Progenitor cell of endocrine pancreas (in vitro differentiated cells): ENCODE results near the gene PSMA4. TPM values are rescaled to one million over a fixed set of nuclear protein-coding genes. Genes with fewer than 3 reads are reported as not detected.

ENCODE experiments used
- DNase-seq: peaks from one replicate; pipeline ENCODE4 v3.0.0; 2021; ENCODE audit warnings: low spot score; ENCODE audit not compliant: unreplicated experiment
- H3K27ac Mint-ChIP-seq: 2 replicates; pipeline ENCODE4 v1.8.0; 2021; ENCODE audit warnings: mild to moderate bottlenecking, moderate library complexity, mixed read lengths
- H3K27me3 Mint-ChIP-seq: 2 replicates; pipeline ENCODE4 v1.8.0; 2021; ENCODE audit warnings: mixed read lengths
- H3K36me3 Mint-ChIP-seq: 2 replicates; pipeline ENCODE4 v1.8.0; 2022; ENCODE audit warnings: mixed read lengths; ENCODE audit not compliant: insufficient read depth
- H3K4me1 Mint-ChIP-seq: 2 replicates; pipeline ENCODE4 v1.8.0; 2021; ENCODE audit warnings: low read depth, mixed read lengths
- H3K4me3 Mint-ChIP-seq: 2 replicates; pipeline ENCODE4 v1.8.0; 2021; ENCODE audit warnings: low read depth, mild to moderate bottlenecking, moderate library complexity, mixed read lengths
- H3K9me3 Mint-ChIP-seq: 2 replicates; pipeline ENCODE4 v1.8.0; 2021; ENCODE audit warnings: low read depth, mixed read lengths
- CTCF ChIP-seq: fragments of 200-600 bp; sonication (generic); IDR thresholded peaks from one replicate; pipeline ENCODE4 v1.5.0; 2021; ENCODE audit warnings: antibody characterized with exemption, mild to moderate bottlenecking; ENCODE audit not compliant: unreplicated experiment
- total RNA-seq: library from RNA; stranded (reverse); gene quantifications from 2 replicates; pipeline ENCODE4 v1.2.1, GENCODE V29; 2021

The PSMA4 gene
- total RNA-seq, 1 donor from 2014 or later: 214 TPM

GRCh38 chr15:78573416-78573815 is 33.2 kb downstream of the PSMA4 start:
- Mint-ChIP-seq H3K27ac (no peak overlapping the region), H3K4me3 (no peak overlapping the region), H3K4me1 (no peaks in the 10 kb centered on the region), H3K9me3 (no peaks in the 10 kb centered on the region), H3K36me3 (no peaks in the 10 kb centered on the region), H3K27me3 (no peaks in the 10 kb centered on the region)
- no peak for TF ChIP-seq CTCF
- no peak for DNase-seq

DNA sequence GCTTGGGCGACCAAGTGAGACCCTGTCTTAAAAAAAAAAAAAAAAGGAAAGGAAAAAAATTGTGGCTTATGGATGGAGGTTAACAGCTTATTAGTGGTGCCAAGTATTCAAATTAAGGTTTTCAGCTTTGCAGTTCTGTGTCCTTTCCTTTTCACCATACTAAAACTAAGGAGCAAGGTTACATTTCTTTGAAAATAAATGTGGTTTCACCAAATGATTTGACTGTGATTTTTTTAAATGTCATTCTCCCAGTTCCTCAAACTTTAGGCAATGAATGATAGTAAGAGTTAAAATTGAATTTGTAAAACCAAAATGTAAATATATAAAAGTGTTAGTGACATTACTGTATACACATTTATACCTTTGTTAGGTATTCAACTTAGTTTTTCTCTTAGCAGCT is 34.7 kb downstream of the PSMA4 start:
- no peak for TF ChIP-seq CTCF
- Mint-ChIP-seq H3K4me3 (no peak overlapping the region), H3K4me1 (no peaks in the 10 kb centered on the region), H3K36me3 (no peaks in the 10 kb centered on the region), H3K27ac (no peak overlapping the region), H3K9me3 (no peaks in the 10 kb centered on the region), H3K27me3 (no peaks in the 10 kb centered on the region)
- no peak for DNase-seq

DNA sequence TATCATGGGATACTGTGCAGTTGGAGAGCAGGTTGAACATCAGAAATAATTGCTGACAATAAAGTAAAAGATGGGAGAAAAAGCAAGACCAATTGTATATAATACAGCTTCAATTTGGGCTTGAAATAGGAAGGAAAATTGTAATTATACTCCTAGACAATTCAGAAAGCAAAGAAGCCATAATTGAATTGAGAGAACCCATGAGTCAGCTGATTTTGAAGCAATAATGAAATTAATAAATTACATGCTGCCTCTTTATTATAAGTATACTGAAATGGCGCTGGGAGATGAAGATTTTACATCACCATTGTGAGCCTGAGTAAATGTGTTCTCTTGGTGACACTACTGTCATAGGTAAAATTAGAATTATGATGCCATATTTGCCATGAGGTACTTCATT is 57.3 kb downstream of the PSMA4 start:
- Mint-ChIP-seq H3K36me3 (no peaks in the 10 kb centered on the region), H3K9me3 (no peaks in the 10 kb centered on the region), H3K27me3 (no peaks in the 10 kb centered on the region), H3K4me1 (no peaks in the 10 kb centered on the region), H3K4me3 (no peak overlapping the region), H3K27ac (no peak overlapping the region)
- DNase-seq: no peak
- no peak for TF ChIP-seq CTCF

DNA sequence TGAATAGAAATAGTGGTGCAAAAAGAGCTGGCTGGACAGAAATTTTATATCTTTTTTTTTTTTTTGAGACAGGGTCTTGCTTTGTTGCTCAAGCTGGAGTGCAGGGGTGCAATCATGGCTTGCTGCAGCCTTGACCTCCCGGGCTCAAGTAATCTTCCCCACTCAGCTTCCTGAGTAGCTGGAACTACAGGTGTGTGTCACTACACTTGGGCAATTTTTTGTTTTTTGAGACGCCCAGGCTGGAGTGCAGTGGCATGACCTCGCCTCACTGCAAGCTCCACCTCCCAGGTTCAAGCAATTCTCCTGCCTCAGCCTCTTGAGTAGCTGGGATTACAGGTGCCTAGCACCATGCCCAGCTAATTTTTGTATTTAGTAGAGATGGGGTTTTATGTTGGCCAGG is 58.1 kb downstream of the PSMA4 start:
- no peak for DNase-seq
- Mint-ChIP-seq H3K9me3 (no peaks in the 10 kb centered on the region), H3K36me3 (no peaks in the 10 kb centered on the region), H3K27me3 (no peaks in the 10 kb centered on the region), H3K4me1 (no peaks in the 10 kb centered on the region), H3K27ac (no peak overlapping the region), H3K4me3 (no peak overlapping the region)
- TF ChIP-seq CTCF: no peak

DNA sequence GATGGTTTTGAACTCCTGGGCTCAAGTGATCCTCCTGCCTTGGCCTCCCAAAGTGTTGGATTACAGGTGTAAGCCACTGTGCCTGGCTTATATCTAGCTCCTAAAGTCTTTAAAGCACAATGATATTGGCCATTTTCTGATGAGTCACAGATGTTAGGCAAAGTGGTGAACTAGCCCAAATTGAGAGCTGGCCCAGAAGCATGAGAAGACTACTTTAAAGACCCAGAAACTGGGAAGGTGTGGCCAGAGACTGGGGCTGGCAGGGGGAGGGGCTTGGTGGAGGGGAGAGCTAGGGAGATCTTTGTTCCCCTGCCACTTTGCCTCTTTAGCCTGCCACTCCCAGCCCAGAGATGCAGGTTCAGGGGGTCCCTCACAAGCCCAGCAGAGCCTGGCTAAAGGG is 58.9 kb downstream of the PSMA4 start:
- Mint-ChIP-seq H3K27ac (no peak overlapping the region), H3K9me3 (no peaks in the 10 kb centered on the region), H3K36me3 (no peaks in the 10 kb centered on the region), H3K4me1 (no peaks in the 10 kb centered on the region), H3K27me3 (no peaks in the 10 kb centered on the region), H3K4me3 (no peak overlapping the region)
- no peak for DNase-seq
- TF ChIP-seq CTCF: no peak

Other genes starting within 250 kb of the PSMA4 start
- 46.1 and 51.4 TPM in 2 replicates for gene SKIC8, start 240.8 kb upstream of the PSMA4 start, total RNA-seq
- gene CRABP1, start 200.1 kb upstream of the PSMA4 start, total RNA-seq: 1.1 and 2.8 TPM in 2 replicates
- 87.4 and 95.3 TPM in 2 replicates for gene IREB2, start 102.2 kb upstream of the PSMA4 start, total RNA-seq
- gene HYKK, start 32.9 kb upstream of the PSMA4 start, total RNA-seq: 4.1 and 4.3 TPM in 2 replicates
- gene CHRNA5, start 25.1 kb downstream of the PSMA4 start, total RNA-seq: 8.0 and 8.1 TPM in 2 replicates
- 0.29 and 1.5 TPM in 2 replicates for gene CHRNA3, start 80.6 kb downstream of the PSMA4 start, total RNA-seq
- 1.0 and 2.4 TPM in 2 replicates for gene CHRNB4, start 100.8 kb downstream of the PSMA4 start, total RNA-seq